Stimulated activated effector memory CD8-positive, alpha-beta T cell treated with anti-CD3 and anti-CD28 coated beads, Interleukin-12 subunit alpha, Interleukin-12 subunit beta, amount 100 ng/mL, for 72 hours (primary cell): ENCODE results near the gene SRSF7.
"Not testable (repeated sequence)": the region's sequence is repeated elsewhere in the genome, so short reads cannot be mapped to it uniquely, and the experiment has no call there.

Source experiments
- ATAC-seq: fragments of 150-1000 bp; cut with Tn5 transposase; 2 replicates; pipeline ENCODE4 v1.10.0; 2021
- DNase-seq, 2 donors: peaks; one replicate each; pipeline ENCODE4 v3.0.0; 2021 to 2022; ENCODE audit warnings: low spot score in 2 of 2
- H3K27ac Mint-ChIP-seq: one replicate; pipeline ENCODE4 v1.8.0; 2022; ENCODE audit warnings: mild to moderate bottlenecking, mixed read lengths
- H3K36me3 Mint-ChIP-seq: one replicate; pipeline ENCODE4 v1.8.0; 2022; ENCODE audit warnings: mild to moderate bottlenecking, mixed read lengths
- H3K4me1 Mint-ChIP-seq: one replicate; pipeline ENCODE4 v1.8.0; 2022; ENCODE audit warnings: mixed read lengths
- H3K4me3 Mint-ChIP-seq: one replicate; pipeline ENCODE4 v1.8.0; 2022; ENCODE audit warnings: mild to moderate bottlenecking, mixed read lengths
- H3K9me3 Mint-ChIP-seq: one replicate; pipeline ENCODE4 v1.8.0; 2022; ENCODE audit warnings: mixed read lengths

The SRSF7 gene

GRCh38 chr2:38775097-38775920 lies 24.1 kb upstream of the SRSF7 start:
- DNase-seq (no peak), ATAC-seq (no peak)
- Mint-ChIP-seq H3K4me1 (peaks cover 14% of the 10 kb centered on the region), H3K27ac (no peak overlapping the region), H3K36me3 (peaks cover 13% of the 10 kb centered on the region), H3K9me3 (no peaks in the 10 kb centered on the region), H3K4me3 (no peak overlapping the region)

GRCh38 chr2:38771632-38772031 lies 20.5 kb upstream of the SRSF7 start:
- Mint-ChIP-seq H3K4me3 (no peak overlapping the region), H3K27ac (no peak overlapping the region), H3K36me3 (no peaks in the 10 kb centered on the region), H3K9me3 (no peaks in the 10 kb centered on the region), H3K4me1 (no peaks in the 10 kb centered on the region)
- no peak for ATAC-seq
- DNase-seq = no peak

- Mint-ChIP-seq H3K9me3 (no peaks in the 10 kb centered on the region), H3K4me3 (no peak overlapping the region), H3K36me3 (no peaks in the 10 kb centered on the region), H3K4me1 (no peaks in the 10 kb centered on the region), H3K27ac (no peak overlapping the region)
- DNase-seq (no peak), ATAC-seq (no peak)
These were observed 14.4 kb upstream of the SRSF7 start for GRCh38 chr2:38765551-38765950.

DNA sequence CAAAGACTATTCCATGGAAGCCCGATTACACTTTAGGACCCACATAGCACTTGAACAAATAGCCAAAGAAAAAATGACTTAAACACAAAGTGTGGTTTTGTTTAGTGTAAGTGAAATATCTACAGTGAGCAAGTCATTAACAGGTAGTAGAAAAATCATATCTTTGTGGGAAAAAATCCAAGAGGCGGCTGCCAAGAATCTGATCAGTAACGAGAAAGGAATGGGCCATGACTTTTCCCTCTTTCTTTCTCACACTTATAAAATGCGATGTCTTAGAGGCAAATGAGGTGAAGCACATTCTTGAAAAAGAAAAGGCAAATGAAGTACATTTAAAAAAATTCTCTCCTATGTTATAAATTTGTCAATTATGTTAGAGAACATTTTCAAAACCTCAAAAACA lies 14.0 kb upstream of the SRSF7 start:
- no peaks in the 10 kb centered on the region for H3K9me3 Mint-ChIP-seq

GRCh38 chr2:38763728-38764127 lies 12.6 kb upstream of the SRSF7 start:
- Mint-ChIP-seq H3K4me1 (no peaks in the 10 kb centered on the region), H3K27ac (no peak overlapping the region)
- ATAC-seq = no peak

More for the DNA sequence above, 14.0 kb upstream of the SRSF7 start:
- Mint-ChIP-seq H3K36me3 (no peaks in the 10 kb centered on the region), H3K27ac (no peak overlapping the region), H3K4me1 (no peaks in the 10 kb centered on the region), H3K4me3 (no peak overlapping the region)
- ATAC-seq (no peak), DNase-seq (no peak)

GRCh38 chr2:38763228-38763627 lies 12.1 kb upstream of the SRSF7 start:
- Mint-ChIP-seq H3K4me3 (no peak overlapping the region), H3K4me1 (no peaks in the 10 kb centered on the region), H3K36me3 (no peaks in the 10 kb centered on the region), H3K27ac (no peak overlapping the region), H3K9me3 (no peaks in the 10 kb centered on the region)
- no peak for DNase-seq
- ATAC-seq = peak; percentile 91

More at GRCh38 chr2:38763728-38764127, 12.6 kb upstream of the SRSF7 start:
- Mint-ChIP-seq H3K36me3 (no peaks in the 10 kb centered on the region), H3K9me3 (no peaks in the 10 kb centered on the region), H3K4me3 (no peak overlapping the region)
- no peak for DNase-seq

GRCh38 chr2:38755891-38756290 lies 4.7 kb upstream of the SRSF7 start:
- not testable (repeated sequence) for ATAC-seq, H3K27ac Mint-ChIP-seq, H3K9me3 Mint-ChIP-seq, H3K4me3 Mint-ChIP-seq, DNase-seq
- Mint-ChIP-seq H3K4me1 (peaks cover 14% of the 10 kb centered on the region), H3K36me3 (peaks cover 14% of the 10 kb centered on the region)

GRCh38 chr2:38754506-38754905 lies 3.3 kb upstream of the SRSF7 start:
- DNase-seq = no peak
- Mint-ChIP-seq H3K36me3 (peaks cover 28% of the 10 kb centered on the region), H3K27ac (peak overlapping the region; percentile 52), H3K4me3 (peak overlapping the region; percentile 51), H3K4me1 (peaks cover 22% of the 10 kb centered on the region), H3K9me3 (no peaks in the 10 kb centered on the region)
- ATAC-seq = no peak

DNA sequence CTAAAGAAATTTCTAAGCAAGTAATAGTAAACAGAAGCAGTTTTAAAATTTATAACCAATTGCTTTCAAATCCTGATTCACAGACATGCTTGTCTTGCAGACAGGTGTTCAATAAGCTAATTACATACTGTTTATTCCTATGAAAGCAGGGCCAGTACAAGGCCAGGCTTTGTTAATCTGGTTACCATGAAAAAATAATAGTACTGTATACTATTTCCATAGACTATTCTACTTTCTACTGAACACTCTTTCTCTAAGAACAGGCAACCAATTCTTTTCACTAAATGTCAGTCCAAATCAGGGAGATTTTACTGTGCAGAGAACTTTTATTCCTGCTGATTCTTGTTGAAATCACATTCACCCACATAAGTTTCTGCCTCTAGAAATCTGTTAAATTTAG lies 2.9 kb upstream of the SRSF7 start:
- Mint-ChIP-seq H3K4me1 (peaks cover 25% of the 10 kb centered on the region), H3K36me3 (peaks cover 33% of the 10 kb centered on the region), H3K9me3 (no peaks in the 10 kb centered on the region), H3K27ac (peak overlapping the region; percentile 52), H3K4me3 (peak overlapping the region; percentile 51)
- DNase-seq = no peak
- no peak for ATAC-seq

GRCh38 chr2:38751596-38752410 lies 642 bp upstream of the SRSF7 start:
- H3K4me1 Mint-ChIP-seq = peaks cover 47% of the 10 kb centered on the region
- H3K27ac Mint-ChIP-seq = peak overlapping the region; percentile 100
- H3K4me3 Mint-ChIP-seq = peak overlapping the region; percentile 100
- H3K36me3 Mint-ChIP-seq = peaks cover 55% of the 10 kb centered on the region
- no peaks in the 10 kb centered on the region for H3K9me3 Mint-ChIP-seq
- DNase-seq = no peak
- peak; percentile 54 for ATAC-seq

DNA sequence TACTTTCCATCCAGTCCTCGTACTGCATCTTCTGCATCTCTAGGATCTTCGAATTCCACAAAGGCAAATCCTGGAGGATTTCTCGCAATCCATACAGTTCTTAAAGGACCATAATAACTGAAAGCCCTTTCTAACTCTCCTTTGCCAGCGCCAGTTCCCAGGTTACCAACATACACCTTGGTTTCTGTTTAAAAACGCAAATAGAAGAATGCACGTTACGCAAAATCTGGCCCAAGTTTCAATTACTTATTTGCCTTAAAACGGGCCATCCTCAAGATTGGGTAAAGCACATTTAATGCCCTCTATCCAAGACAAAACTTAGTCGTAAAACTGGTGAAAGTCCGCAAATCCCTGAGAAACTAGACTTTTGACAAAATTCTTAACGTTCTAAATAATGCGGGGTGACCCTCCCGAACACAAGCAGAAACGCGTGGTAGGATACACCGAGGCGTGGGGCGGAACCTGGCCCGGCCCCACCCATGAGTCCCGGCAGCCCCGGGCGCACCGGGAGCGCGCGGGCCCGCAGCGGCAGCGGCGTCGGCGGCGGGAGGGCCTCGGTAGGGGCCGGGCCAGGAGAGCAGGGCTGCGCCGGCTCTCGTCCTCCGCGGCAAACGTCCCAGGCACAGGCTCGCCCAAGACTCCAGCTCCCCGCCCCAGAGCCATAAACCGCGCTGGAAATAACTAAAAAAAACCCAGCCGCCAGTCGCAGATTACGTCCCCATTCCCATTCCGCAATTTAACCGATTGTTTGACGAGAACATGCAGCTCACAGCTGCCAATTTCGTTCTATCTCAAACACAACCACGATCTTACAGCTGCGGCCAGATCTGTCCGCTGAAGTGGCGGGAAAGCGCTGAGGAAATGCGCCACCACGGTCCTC lies 910 bp downstream of the SRSF7 start:
- DNase-seq (peak in 1 of 2 donors; percentile 41), ATAC-seq (peak; percentile 45)
- peaks cover 71% of the 10 kb centered on the region for H3K36me3 Mint-ChIP-seq
- H3K4me3 Mint-ChIP-seq = peak overlapping the region; percentile 100
- H3K27ac Mint-ChIP-seq = peak overlapping the region; percentile 100
- no peaks in the 10 kb centered on the region for H3K9me3 Mint-ChIP-seq
- peaks cover 63% of the 10 kb centered on the region for H3K4me1 Mint-ChIP-seq

DNA sequence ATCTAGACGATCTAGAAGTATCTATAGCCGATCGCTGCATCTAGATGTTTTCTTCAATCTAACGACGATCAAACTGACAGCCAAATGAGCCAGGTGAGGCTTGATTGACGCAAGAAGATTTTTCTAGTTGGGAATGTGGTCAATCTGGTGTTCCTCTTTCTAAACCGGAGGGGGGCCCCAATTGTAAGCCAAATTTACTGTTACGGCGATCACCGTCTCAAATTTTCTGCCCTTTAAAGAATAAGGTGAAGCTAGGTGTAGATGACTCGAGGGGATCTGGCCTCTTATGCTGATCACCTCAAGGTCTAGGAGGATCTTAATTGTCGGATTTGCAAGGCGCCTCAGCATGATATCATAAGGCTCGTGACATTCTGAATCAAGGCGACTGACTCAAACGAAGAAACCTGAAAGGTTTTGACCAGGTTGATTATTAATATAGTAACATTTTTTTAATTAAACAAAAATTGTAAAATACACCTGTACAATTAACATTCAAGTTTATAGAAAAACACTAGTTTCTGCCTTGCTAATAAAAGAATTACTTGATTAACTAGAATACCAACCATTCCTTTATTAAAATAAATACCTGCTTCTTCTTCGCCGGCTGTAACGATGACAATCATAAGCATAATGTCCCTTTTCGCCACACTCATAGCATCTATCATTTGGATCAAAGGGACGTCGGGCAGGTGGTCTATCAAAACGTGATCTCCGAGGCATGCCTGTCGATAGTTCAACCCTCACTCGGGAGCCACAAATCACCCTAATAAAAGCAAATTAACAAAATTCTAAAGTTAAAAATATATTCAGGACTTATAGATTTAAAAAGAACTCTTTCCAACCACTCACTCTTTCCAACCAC lies 2.0 kb downstream of the SRSF7 start:
- Mint-ChIP-seq H3K27ac (peak overlapping the region; percentile 100), H3K9me3 (no peaks in the 10 kb centered on the region), H3K4me3 (peak overlapping the region; percentile 100), H3K36me3 (peaks cover 81% of the 10 kb centered on the region), H3K4me1 (peaks cover 71% of the 10 kb centered on the region)
- DNase-seq (no peak), ATAC-seq (peak; percentile 7)

- Mint-ChIP-seq H3K27ac (peak overlapping the region; percentile 100), H3K36me3 (peaks cover 89% of the 10 kb centered on the region), H3K4me1 (peaks cover 78% of the 10 kb centered on the region), H3K4me3 (peak overlapping the region; percentile 100), H3K9me3 (no peaks in the 10 kb centered on the region)
- ATAC-seq (no peak), DNase-seq (no peak)
These were observed 2.8 kb downstream of the SRSF7 start for GRCh38 chr2:38748391-38748790.

GRCh38 chr2:38747819-38748218 lies 3.3 kb downstream of the SRSF7 start:
- DNase-seq = no peak
- Mint-ChIP-seq H3K9me3 (no peaks in the 10 kb centered on the region), H3K4me1 (peaks cover 78% of the 10 kb centered on the region), H3K36me3 (peaks cover 95% of the 10 kb centered on the region), H3K27ac (peak overlapping the region; percentile 100), H3K4me3 (peak overlapping the region; percentile 100)
- no peak for ATAC-seq
